ENCODE results near the gene TMEM209. TPM values are rescaled to one million over a fixed set of nuclear protein-coding genes. Genes with fewer than 3 reads are reported as not detected.

The TMEM209 gene
- total RNA-seq, 4 donors from 2014 or later = 8.7 to 15.0 (median 12.6) TPM

DNA sequence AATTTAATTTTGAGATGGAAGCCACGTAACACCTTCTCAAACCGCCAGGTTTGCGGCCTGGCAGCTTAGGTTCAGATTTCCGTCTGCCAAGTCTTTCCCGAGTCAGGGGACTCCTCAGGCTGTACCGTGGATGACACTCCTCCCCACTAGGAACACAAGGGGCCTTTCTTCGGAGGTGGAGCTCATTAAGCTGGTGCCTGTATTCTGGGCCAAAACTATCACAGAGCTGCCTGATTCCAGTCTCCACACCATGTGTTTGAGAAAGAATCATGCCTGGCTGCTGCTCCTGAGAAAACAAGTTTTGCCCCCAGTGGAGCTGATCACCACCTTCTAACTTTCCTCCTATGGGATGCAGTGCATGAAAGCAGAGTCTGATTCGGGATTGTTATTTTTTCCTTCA lies 44.8 kb downstream of the TMEM209 start:
- 87% methylated on average over 8 of the region's 8 CpGs for WGBS
- H3K4me1 ChIP-seq = no peaks in the 10 kb centered on the region
- no peak for DNase-seq (ENCODE audit: low spot score in 2 of 2)
- H3K9me3 ChIP-seq = no peaks in the 10 kb centered on the region
- no peak overlapping the region for H3K4me3 ChIP-seq
- H3K27me3 ChIP-seq = no peaks in the 10 kb centered on the region
- TF ChIP-seq EP300 (IDR thresholded peaks at IDR 0.05) = no peak
- no peak overlapping the region for H3K27ac ChIP-seq
- H3K36me3 ChIP-seq = peaks cover 48% of the 10 kb centered on the region

DNA sequence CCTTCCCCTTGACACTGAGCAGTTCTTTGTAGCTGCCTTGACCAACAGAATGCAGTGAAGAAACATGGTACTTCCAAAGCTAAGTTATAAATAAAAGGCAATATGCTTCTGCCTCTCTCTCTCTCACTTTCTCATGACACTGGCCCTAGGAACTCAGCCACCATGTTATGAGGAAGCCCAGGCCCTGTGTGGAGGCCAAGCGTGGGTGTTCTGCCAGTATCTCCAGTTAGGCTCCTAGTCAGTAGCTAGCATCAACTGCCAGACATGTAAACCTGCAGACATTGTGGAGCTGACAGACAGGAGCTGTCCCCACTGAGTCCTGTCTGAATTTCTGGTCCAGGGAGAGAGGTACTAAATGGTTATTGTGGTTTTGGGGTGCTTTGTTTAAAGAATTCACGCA lies 45.2 kb downstream of the TMEM209 start:
- Histone ChIP-seq H3K27ac (no peak overlapping the region), H3K9me3 (no peaks in the 10 kb centered on the region), H3K36me3 (peaks cover 46% of the 10 kb centered on the region), H3K4me1 (no peaks in the 10 kb centered on the region), H3K4me3 (no peak overlapping the region), H3K27me3 (no peaks in the 10 kb centered on the region)
- TF ChIP-seq EP300 (IDR thresholded peaks at IDR 0.05) = no peak
- TF ChIP-seq POLR2A (IDR thresholded peaks at IDR 0.05) = no peak
- no peak for TF ChIP-seq POLR2AphosphoS5 (IDR thresholded peaks at IDR 0.05)
- TF ChIP-seq, protein P1, sequence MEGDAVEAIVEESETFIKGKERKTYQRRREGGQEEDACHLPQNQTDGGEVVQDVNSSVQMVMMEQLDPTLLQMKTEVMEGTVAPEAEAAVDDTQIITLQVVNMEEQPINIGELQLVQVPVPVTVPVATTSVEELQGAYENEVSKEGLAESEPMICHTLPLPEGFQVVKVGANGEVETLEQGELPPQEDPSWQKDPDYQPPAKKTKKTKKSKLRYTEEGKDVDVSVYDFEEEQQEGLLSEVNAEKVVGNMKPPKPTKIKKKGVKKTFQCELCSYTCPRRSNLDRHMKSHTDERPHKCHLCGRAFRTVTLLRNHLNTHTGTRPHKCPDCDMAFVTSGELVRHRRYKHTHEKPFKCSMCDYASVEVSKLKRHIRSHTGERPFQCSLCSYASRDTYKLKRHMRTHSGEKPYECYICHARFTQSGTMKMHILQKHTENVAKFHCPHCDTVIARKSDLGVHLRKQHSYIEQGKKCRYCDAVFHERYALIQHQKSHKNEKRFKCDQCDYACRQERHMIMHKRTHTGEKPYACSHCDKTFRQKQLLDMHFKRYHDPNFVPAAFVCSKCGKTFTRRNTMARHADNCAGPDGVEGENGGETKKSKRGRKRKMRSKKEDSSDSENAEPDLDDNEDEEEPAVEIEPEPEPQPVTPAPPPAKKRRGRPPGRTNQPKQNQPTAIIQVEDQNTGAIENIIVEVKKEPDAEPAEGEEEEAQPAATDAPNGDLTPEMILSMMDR (IDR thresholded peaks at IDR 0.05) = no peak
- DNase-seq (ENCODE audit: low spot score in 2 of 2) = no peak
- 95% methylated on average over 2 of the region's 2 CpGs for WGBS

DNA sequence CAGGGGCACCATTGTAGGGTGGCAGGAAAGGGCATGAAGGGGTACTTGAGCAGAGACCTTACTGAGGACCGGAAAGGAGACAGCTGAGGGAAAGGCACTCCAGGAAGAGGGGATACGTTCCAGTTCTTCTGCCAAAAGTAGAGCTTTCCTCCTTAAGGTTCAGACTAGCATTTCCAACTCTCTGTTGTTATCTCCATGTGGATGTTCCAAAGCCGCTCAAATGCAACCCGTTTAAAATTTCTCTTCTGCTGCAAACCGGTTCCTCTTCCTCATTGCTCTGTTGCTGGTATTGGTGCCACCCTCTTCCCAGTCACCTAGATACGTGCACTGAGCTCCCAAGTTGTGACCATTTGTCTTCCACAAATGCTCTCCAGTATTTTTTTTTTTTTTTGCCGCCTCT lies 47.5 kb downstream of the TMEM209 start:
- TF ChIP-seq POLR2A (IDR thresholded peaks at IDR 0.05) (no peak), POLR2AphosphoS5 (IDR thresholded peaks at IDR 0.05) (no peak), EP300 (IDR thresholded peaks at IDR 0.05) (no peak)
- TF ChIP-seq, protein P1 (IDR thresholded peaks at IDR 0.05) = no peak
- Histone ChIP-seq H3K27me3 (no peaks in the 10 kb centered on the region), H3K4me1 (peaks cover 19% of the 10 kb centered on the region), H3K4me3 (no peak overlapping the region), H3K27ac (no peak overlapping the region), H3K36me3 (peaks cover 34% of the 10 kb centered on the region), H3K9me3 (no peaks in the 10 kb centered on the region)
- WGBS = 90% methylated on average over 7 of the region's 7 CpGs
- no peak for DNase-seq (ENCODE audit: low spot score in 2 of 2)

DNA sequence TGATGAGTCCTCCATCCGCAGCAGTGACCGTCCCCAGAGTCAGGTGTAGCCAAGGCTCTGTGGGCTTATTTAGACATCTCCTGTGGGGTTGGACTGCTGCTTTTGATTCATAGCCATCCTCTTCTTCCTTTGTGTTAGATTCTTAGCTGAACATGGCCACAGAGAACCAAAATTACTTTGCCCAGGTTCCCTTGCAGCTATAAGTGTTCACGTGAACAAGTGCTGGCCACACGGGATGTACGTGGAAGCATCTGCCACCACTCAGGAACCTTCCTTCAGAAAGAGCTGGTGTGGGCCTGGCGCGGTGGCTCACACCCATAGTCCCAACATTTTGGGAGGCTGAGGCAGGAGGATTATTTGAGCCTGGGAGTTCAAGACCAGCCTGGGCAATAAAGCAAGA lies 49.1 kb downstream of the TMEM209 start:
- no peak for DNase-seq (ENCODE audit: low spot score in 2 of 2)
- peaks cover 19% of the 10 kb centered on the region for H3K4me1 ChIP-seq
- 98% methylated on average over 7 of the region's 7 CpGs for WGBS
- H3K27ac ChIP-seq = no peak overlapping the region
- peaks cover 18% of the 10 kb centered on the region for H3K36me3 ChIP-seq
- H3K4me3 ChIP-seq = no peak overlapping the region
- H3K27me3 ChIP-seq = no peaks in the 10 kb centered on the region
- TF ChIP-seq POLR2A (IDR thresholded peaks at IDR 0.05) (no peak), POLR2AphosphoS5 (IDR thresholded peaks at IDR 0.05) (no peak)
- TF ChIP-seq, protein P1 (IDR thresholded peaks at IDR 0.05) = no peak
- no peaks in the 10 kb centered on the region for H3K9me3 ChIP-seq

DNA sequence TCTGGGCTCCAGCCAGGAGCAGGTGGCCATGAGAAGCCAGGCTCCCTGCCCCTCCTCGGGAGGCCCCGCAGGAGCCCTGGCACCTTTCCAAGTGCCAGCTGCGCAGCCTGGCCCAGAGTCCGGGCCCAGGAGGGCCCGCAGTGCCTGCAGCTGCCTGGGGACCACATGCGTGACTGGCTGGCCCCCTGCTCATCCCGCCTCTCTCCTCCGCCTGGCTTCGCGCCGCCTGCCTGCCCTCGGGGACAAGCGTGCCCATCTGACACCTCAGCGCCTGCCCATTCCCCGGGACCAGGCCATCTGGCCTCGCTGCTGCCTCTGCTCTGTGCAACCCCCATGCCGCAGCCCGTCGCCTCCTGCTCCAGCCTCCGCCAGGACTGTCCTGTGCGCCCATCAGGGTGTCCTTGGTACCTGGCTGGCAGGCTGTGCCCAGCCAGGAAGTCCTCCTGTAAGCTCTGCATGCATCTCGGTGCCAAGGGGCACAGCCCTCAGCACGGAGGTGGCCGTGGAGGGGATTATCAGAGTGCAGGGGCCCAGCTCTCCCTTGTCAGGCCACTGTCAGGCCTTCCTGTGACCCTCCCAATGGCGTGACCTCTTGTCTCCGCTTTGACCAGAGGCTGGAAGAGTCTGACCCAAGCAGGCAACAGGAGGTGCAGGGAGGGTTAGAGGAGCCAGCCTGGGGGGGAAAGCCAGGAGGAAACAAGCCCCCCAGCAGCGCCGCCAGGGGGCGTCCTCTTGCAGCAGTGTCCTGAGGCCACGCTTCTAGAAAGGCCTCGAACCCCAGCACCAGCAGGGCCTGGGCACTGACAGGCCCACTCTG lies 50.5 kb downstream of the TMEM209 start:
- Histone ChIP-seq H3K27ac (no peak overlapping the region), H3K4me3 (no peak overlapping the region), H3K27me3 (no peaks in the 10 kb centered on the region), H3K4me1 (peaks cover 19% of the 10 kb centered on the region), H3K36me3 (peaks cover 4% of the 10 kb centered on the region), H3K9me3 (no peaks in the 10 kb centered on the region)
- TF ChIP-seq, protein P1 (IDR thresholded peaks at IDR 0.05) = no peak
- TF ChIP-seq POLR2A (IDR thresholded peaks at IDR 0.05) (no peak), EP300 (IDR thresholded peaks at IDR 0.05) (no peak), POLR2AphosphoS5 (IDR thresholded peaks at IDR 0.05) (no peak)
- no peak for DNase-seq (ENCODE audit: low spot score in 2 of 2)
- 68% methylated on average over 14 of the region's 31 CpGs for WGBS
